HG03175 (cell line): ENCODE results near the gene SHB.

Experiments
- ATAC-seq: cut with Tn5 transposase; IDR thresholded peaks from one replicate; pipeline ENCODE4 v1.9.1; 2021; ENCODE audit warnings: mild to moderate bottlenecking, moderate library complexity; ENCODE audit not compliant: unreplicated experiment

The SHB gene

GRCh38 chr9:38068701-38069628 lies at the start of gene SHB:
SHB (minus strand) TSS chr9:38069227; CDS start chr9:38068645, 582 bp downstream.
- peak; percentile 51 for ATAC-seq

- no peak for ATAC-seq
These were observed 48.6 kb upstream of the SHB start for GRCh38 chr9:38117651-38118050.

GRCh38 chr9:38114905-38115304 lies 45.9 kb upstream of the SHB start:
- ATAC-seq = no peak

- no peak for ATAC-seq
These were observed 43.4 kb upstream of the SHB start for GRCh38 chr9:38112456-38112855.

GRCh38 chr9:38112049-38112448 lies 43.0 kb upstream of the SHB start:
- no peak for ATAC-seq

GRCh38 chr9:38110476-38110875 lies 41.4 kb upstream of the SHB start:
- no peak for ATAC-seq

GRCh38 chr9:38109601-38110000 lies 40.6 kb upstream of the SHB start:
- ATAC-seq = no peak

GRCh38 chr9:38108326-38108725 lies 39.3 kb upstream of the SHB start:
- ATAC-seq = no peak

GRCh38 chr9:38107811-38108304 lies 38.8 kb upstream of the SHB start:
- ATAC-seq = peak; percentile 63

GRCh38 chr9:38107405-38107804 lies 38.4 kb upstream of the SHB start:
- ATAC-seq = no peak

GRCh38 chr9:38106488-38106887 lies 37.5 kb upstream of the SHB start:
- ATAC-seq = no peak

GRCh38 chr9:38103340-38103739 lies 34.3 kb upstream of the SHB start:
- no peak for ATAC-seq

GRCh38 chr9:38101423-38101822 lies 32.4 kb upstream of the SHB start:
- ATAC-seq = no peak

GRCh38 chr9:38096238-38096805 lies 27.3 kb upstream of the SHB start:
- no peak for ATAC-seq

- ATAC-seq = no peak
These were observed 25.1 kb upstream of the SHB start for GRCh38 chr9:38094165-38094564.

GRCh38 chr9:38092656-38093055 lies 23.6 kb upstream of the SHB start:
- ATAC-seq = no peak

- ATAC-seq = no peak
These were observed 23.1 kb upstream of the SHB start for GRCh38 chr9:38092200-38092524.

GRCh38 chr9:38091310-38092199 lies 22.5 kb upstream of the SHB start:
- peak; percentile 65 for ATAC-seq

GRCh38 chr9:38090170-38090569 lies 21.1 kb upstream of the SHB start:
- no peak for ATAC-seq

GRCh38 chr9:38089387-38090165 lies 20.5 kb upstream of the SHB start:
- no peak for ATAC-seq
